Measurements from ENCODE around the gene CD68.

CD68 gene

GRCh38 chr17:7560172-7561027 is 19.0 kb upstream of the CD68 start:
- DNase-seq = no peak

GRCh38 chr17:7561028-7561575 is 18.3 kb upstream of the CD68 start:
- DNase-seq = no peak

- peak; percentile 41 for DNase-seq
Observed at GRCh38 chr17:7561589-7562207, 17.7 kb upstream of the CD68 start, which contains the start of gene SENP3. SENP3 (plus strand) TSS chr17:7561919; CDS start chr17:7563077, 1,158 bp downstream.

GRCh38 chr17:7562208-7562605 is 17.2 kb upstream of the CD68 start:
- no peak for DNase-seq

- no peak for DNase-seq
Observed at GRCh38 chr17:7563115-7563869, 16.1 kb upstream of the CD68 start.

GRCh38 chr17:7569571-7569970 is 9.9 kb upstream of the CD68 start:
- no peak for DNase-seq

GRCh38 chr17:7570351-7570750 is 9.1 kb upstream of the CD68 start:
- no peak for DNase-seq

- no peak for DNase-seq
Observed at GRCh38 chr17:7572338-7572587, 7.2 kb upstream of the CD68 start.

- peak; percentile 80 for DNase-seq
Observed at GRCh38 chr17:7572588-7573323, 6.7 kb upstream of the CD68 start.

GRCh38 chr17:7573324-7574080 is 5.9 kb upstream of the CD68 start:
- peak; percentile 56 for DNase-seq

GRCh38 chr17:7574176-7574953 is 5.1 kb upstream of the CD68 start:
- DNase-seq = no peak

- no peak for DNase-seq
Observed at GRCh38 chr17:7575481-7575883, 4.0 kb upstream of the CD68 start.

- no peak for DNase-seq
Observed at GRCh38 chr17:7575959-7576358, 3.5 kb upstream of the CD68 start.

GRCh38 chr17:7576432-7576937 is 3.0 kb upstream of the CD68 start:
- no peak for DNase-seq

- DNase-seq = no peak
Observed at GRCh38 chr17:7577327-7578199, 1.9 kb upstream of the CD68 start.

- DNase-seq = no peak
Observed at GRCh38 chr17:7579834-7580603, 581 bp downstream of the CD68 start.

- no peak for DNase-seq
Observed at GRCh38 chr17:7580604-7581575, 1.5 kb downstream of the CD68 start.
